H1 (cell line): Measurements from ENCODE around the gene CORO1C. TPM values are rescaled to one million over a fixed set of nuclear protein-coding genes. Genes with fewer than 3 reads are reported as not detected.

Source experiments
- CHD7 ChIP-seq: fragments of 300-600 bp; sonication (generic); IDR thresholded peaks from 2 replicates; pipeline ENCODE4 v1.7.1; 2012; ENCODE audit warnings: low read length, moderate library complexity, mild to moderate bottlenecking, inconsistent platforms; ENCODE audit not compliant: insufficient replicate concordance
- polyA plus RNA-seq, 7 experiments: library from polyadenylated mRNA; depleted of rRNA in 3 of 7; stranded (reverse) in 5 of 7; unstranded in 2 of 7; fragments of >200 nt in 5 of 7; fragments of 200-250 nt in 2 of 7; gene quantifications; 1 replicate in 5 of 7; 2 replicates in 1 of 7; 4 replicates in 1 of 7; pipeline versions ENCODE4 v1.2.1 to v1.2.3, GENCODE V29; 2011 to 2013; ENCODE audit warnings: missing spikeins in 2 of 7, mixed read lengths in 2 of 7
- total RNA-seq: library from RNA; stranded (reverse); fragmentation: NEBNext Ultra II Directional; extraction: Animal tissue kit (Norgen Biotek cat#: 25700); gene quantifications from 2 replicates; pipeline ENCODE4 v1.2.1, GENCODE V29; 2021

Gene CORO1C
- total and polyA plus RNA-seq, 2 of the 8 experiments (the other 6 are each of a cell fraction or from before 2014, with no cell fraction given): 72.7 to 120 TPM

- TF ChIP-seq CHD7: no peak
Observed at GRCh38 chr12:108610336-108610815, 120.9 kb downstream of the CORO1C start (continued).
